ENCODE data around the gene CBY3. TPM values are rescaled to one million over a fixed set of nuclear protein-coding genes. Genes with fewer than 3 reads are reported as not detected.
"Not testable (repeated sequence)": the region's sequence is repeated elsewhere in the genome, so short reads cannot be mapped to it uniquely, and the experiment has no call there.

CBY3 gene
- total and polyA plus RNA-seq, 2 of the 8 experiments (the other 6 are each of a cell fraction or from before 2014, with no cell fraction given), result 0.39 TPM

- not testable (repeated sequence) for H3K56ac ChIP-seq (replicated peaks; ENCODE audit: insufficient read length, low read depth, low read length); H3K23ac ChIP-seq (ENCODE audit: insufficient read length); H4K5ac ChIP-seq (ENCODE audit: insufficient read length, low read depth, low read length); H3K9me3 ChIP-seq (ENCODE audit: insufficient read depth in 2 of 2, low read depth in 1 of 2, low read length in 1 of 2); H4K20me1 ChIP-seq (replicated peaks in 1 of 2; ENCODE audit: control insufficient read depth in 1 of 2, insufficient read depth in 2 of 2, low read length in 2 of 2); H3K23me2 ChIP-seq (ENCODE audit: low read depth, low read length); H2BK15ac ChIP-seq (ENCODE audit: low read length); FAIRE-seq; H3K18ac ChIP-seq (ENCODE audit: extremely low read depth, low read length); H3K9ac ChIP-seq (replicated peaks in 1 of 4; ENCODE audit: extremely low read depth in 1 of 4, low read depth in 3 of 4, low read length in 3 of 4); H4K91ac ChIP-seq (replicated peaks; ENCODE audit: insufficient read length, low read length); H4K8ac ChIP-seq (ENCODE audit: extremely low read depth, insufficient read depth, low read length); H2BK120ac ChIP-seq (replicated peaks; ENCODE audit: low read depth, low read length); H2BK5ac ChIP-seq (ENCODE audit: low read depth, low read length); H3K79me2 ChIP-seq (ENCODE audit: control insufficient read depth in 1 of 2, insufficient read depth in 2 of 2, low read length in 2 of 2); H3K14ac ChIP-seq (ENCODE audit: insufficient read length); H3K79me1 ChIP-seq (ENCODE audit: low read depth, low read length); H3K27me3 ChIP-seq (replicated peaks in 1 of 4; ENCODE audit: control insufficient read depth in 3 of 4, extremely low read depth in 1 of 4, insufficient read depth in 3 of 4, low read length in 3 of 4); H3K4me1 ChIP-seq (replicated peaks in 1 of 4; ENCODE audit: control insufficient read depth in 3 of 4, insufficient read depth in 4 of 4, low read length in 3 of 4); H2AK5ac ChIP-seq (ENCODE audit: low read depth, low read length); DNase-seq (ENCODE audit: low read depth in 1 of 2, low spot score in 2 of 2); H2BK12ac ChIP-seq (ENCODE audit: low read depth, low read length); H2AFZ ChIP-seq (ENCODE audit: low read length); H3K4me2 ChIP-seq (ENCODE audit: insufficient read depth in 1 of 2, low read depth in 2 of 2, low read length in 2 of 2); H3K4me3 ChIP-seq (ENCODE audit: extremely low read depth in 1 of 4, insufficient read depth in 2 of 4, low read depth in 3 of 4, low read length in 4 of 4); H3K4ac ChIP-seq (replicated peaks; ENCODE audit: insufficient read length, low read depth, low read length); H2BK20ac ChIP-seq (ENCODE audit: low read length); H3K36me3 ChIP-seq (ENCODE audit: control insufficient read depth in 2 of 4, insufficient read depth in 4 of 4, low read length in 3 of 4); H3K27ac ChIP-seq (ENCODE audit: low read depth, low read length)
- ChIA-PET POLR2A (ENCODE audit: partially characterized antibody) (interaction anchor here (1.0 to 3.1 kb wide), 2 partner anchors 20 to 24 kb away, joined by 3 to 14 read pairs; partner anchors contain the start of gene HNRNPH1), CTCF (ENCODE audit: partially characterized antibody) (interaction anchor here (1.9 kb wide), 1 partner anchor 26 kb away, joined by 5 read pairs; no protein-coding TSS in a partner anchor)
- WGBS, 2 experiments (ENCODE audit: extremely low coverage in 1 of 2, insufficient coverage in 1 of 2, insufficient read length in 1 of 2, insufficient replicate concordance in 2 of 2, low coverage in 1 of 2, low lambda C conversion rate in 2 of 2, missing lambda C conversion rate in 1 of 2), result 92% methylated on average over 13 of the region's 16 CpGs; no CpG with 5 or more reads in 1 of the 2 experiments
Observed at GRCh38 chr5:179643141-179643920, 37.5 kb downstream of the CBY3 start.
